HepG2 (cell line): Measurements from ENCODE around the gene CSMD2. TPM values are rescaled to one million over a fixed set of nuclear protein-coding genes. Genes with fewer than 3 reads are reported as not detected.
A peak's percentile ranks its signal among the peaks of the same experiment; 100 is the strongest.

ENCODE experiments used
- ARNT ChIP-seq: fragments of 450-650 bp; IDR thresholded peaks from 2 replicates; pipeline ENCODE4 v1.6.1; 2017
- CHCHD3 ChIP-seq: sonication (generic); formaldehyde crosslinking; IDR thresholded peaks from 2 replicates; pipeline ENCODE4 v1.8.0; 2022; ENCODE audit warnings: mild to moderate bottlenecking, missing genetic modification reagents, moderate library complexity
- ELF3 ChIP-seq: IDR thresholded peaks from 2 replicates; pipeline ENCODE4 v1.6.1; 2016; ENCODE audit warnings: missing genetic modification reagents, missing compliant biosample characterization
- HDAC2 ChIP-seq: sonication (generic); formaldehyde crosslinking; IDR thresholded peaks from 2 replicates; pipeline ENCODE4 v1.4.0; 2020; ENCODE audit warnings: missing genetic modification reagents
- HHEX ChIP-seq: IDR thresholded peaks from 2 replicates; pipeline ENCODE4 v1.6.1; 2016; ENCODE audit warnings: control low read depth
- HNF1B ChIP-seq: sonication (generic); formaldehyde crosslinking; IDR thresholded peaks from 2 replicates; pipeline ENCODE4 v1.5.1; 2020; ENCODE audit warnings: mild to moderate bottlenecking, moderate library complexity, missing genetic modification reagents
- HNRNPLL ChIP-seq: fragments of 200-400 bp; formaldehyde crosslinking; IDR thresholded peaks from 2 replicates; pipeline ENCODE4 v1.6.1; 2017; ENCODE audit warnings: mild to moderate bottlenecking, low read depth, low read length; ENCODE audit not compliant: poor library complexity, severe bottlenecking
- KAT8 ChIP-seq: IDR thresholded peaks from 2 replicates; pipeline ENCODE4 v1.6.1; 2016; ENCODE audit warnings: missing genetic modification reagents, missing compliant biosample characterization
- KDM5B ChIP-seq: sonication (generic); formaldehyde crosslinking; IDR thresholded peaks from 2 replicates; pipeline ENCODE4 v1.4.0; 2020; ENCODE audit warnings: missing genetic modification reagents, mild to moderate bottlenecking, borderline replicate concordance
- NFYB ChIP-seq: sonication (generic); formaldehyde crosslinking; IDR thresholded peaks from 2 replicates; pipeline ENCODE4 v1.4.0; 2020; ENCODE audit warnings: missing genetic modification reagents
- POGZ ChIP-seq: sonication (generic); formaldehyde crosslinking; IDR thresholded peaks from 2 replicates; pipeline ENCODE4 v1.4.0; 2020; ENCODE audit warnings: mild to moderate bottlenecking, missing genetic modification reagents
- PRPF4 ChIP-seq: fragments of 200-400 bp; formaldehyde crosslinking; IDR thresholded peaks from 2 replicates; pipeline ENCODE4 v1.6.1; 2016; ENCODE audit warnings: low read length, low read depth; ENCODE audit not compliant: poor library complexity, severe bottlenecking
- RBFOX2 ChIP-seq: fragments of 200-400 bp; formaldehyde crosslinking; IDR thresholded peaks from 2 replicates; pipeline ENCODE4 v1.6.1; 2017; ENCODE audit warnings: low read depth, mild to moderate bottlenecking, low read length
- RFXAP ChIP-seq: sonication (generic); formaldehyde crosslinking; IDR thresholded peaks from 2 replicates; pipeline ENCODE4 v1.4.0; 2020; ENCODE audit warnings: missing genetic modification reagents, borderline replicate concordance
- SIN3A ChIP-seq: IDR thresholded peaks from 2 replicates; pipeline ENCODE4 v1.6.1; 2011; ENCODE audit warnings: low read depth, mild to moderate bottlenecking, control low read depth, low read length, borderline replicate concordance
- SOX6 ChIP-seq, 2 experiments: fragments of 450-650 bp in 1 of 2; sonication (generic) in 1 of 2; formaldehyde crosslinking in 1 of 2; IDR thresholded peaks; 2 replicates each; pipeline versions ENCODE4 v1.4.0 to v1.6.1; 2017 to 2020; ENCODE audit warnings: antibody characterized with exemption in 1 of 2, mild to moderate bottlenecking in 1 of 2, missing genetic modification reagents in 1 of 2
- SRSF1 ChIP-seq: fragments of 200-400 bp; formaldehyde crosslinking; optimal IDR thresholded peaks from 2 replicates; pipeline ENCODE3; 2017; ENCODE audit warnings: mild to moderate bottlenecking, low read depth, low read length, moderate library complexity
- XRCC5 ChIP-seq: fragments of 200-400 bp; formaldehyde crosslinking; optimal IDR thresholded peaks from 2 replicates; pipeline ENCODE3; 2017; ENCODE audit warnings: mild to moderate bottlenecking, low read length
- ZKSCAN8 ChIP-seq: IDR thresholded peaks from 2 replicates; pipeline ENCODE4 v1.6.1; 2016; ENCODE audit warnings: borderline replicate concordance, missing genetic modification reagents, missing compliant biosample characterization
- ZMYM3 ChIP-seq: sonication (generic); formaldehyde crosslinking; IDR thresholded peaks from 2 replicates; pipeline ENCODE4 v1.5.1; 2020; ENCODE audit warnings: mild to moderate bottlenecking, missing genetic modification reagents
- ZNF556 ChIP-seq: sonication (generic); formaldehyde crosslinking; IDR thresholded peaks from 2 replicates; pipeline ENCODE4 v1.4.0; 2020; ENCODE audit warnings: mild to moderate bottlenecking, missing genetic modification reagents, borderline replicate concordance
- ZNF577 ChIP-seq: sonication (generic); formaldehyde crosslinking; IDR thresholded peaks from 2 replicates; pipeline ENCODE4 v1.4.0; 2020; ENCODE audit warnings: mild to moderate bottlenecking, low read depth, missing genetic modification reagents, borderline replicate concordance
- ZNF660 ChIP-seq: sonication (generic); formaldehyde crosslinking; IDR thresholded peaks from 2 replicates; pipeline ENCODE4 v1.5.1; 2020; ENCODE audit warnings: mild to moderate bottlenecking, low read depth, missing genetic modification reagents, borderline replicate concordance
- ZNF709 ChIP-seq: sonication (generic); formaldehyde crosslinking; IDR thresholded peaks from 2 replicates; pipeline ENCODE4 v1.5.0; 2020; ENCODE audit warnings: mild to moderate bottlenecking, missing genetic modification reagents
- ZNF839 ChIP-seq: sonication (generic); formaldehyde crosslinking; IDR thresholded peaks from 2 replicates; pipeline ENCODE4 v1.4.0; 2020; ENCODE audit warnings: missing genetic modification reagents, mild to moderate bottlenecking, borderline replicate concordance
- ZNF878 ChIP-seq: sonication (generic); formaldehyde crosslinking; IDR thresholded peaks from 2 replicates; pipeline ENCODE4 v1.8.1; 2023; ENCODE audit warnings: mild to moderate bottlenecking, missing genetic modification reagents, moderate library complexity
- polyA plus RNA-seq, 8 experiments: library from polyadenylated mRNA; depleted of rRNA in 3 of 8; stranded (reverse) in 7 of 8; unstranded in 1 of 8; fragments of >200 nt; fragmentation: Illumina TruSeq in 4 of 8; extraction: Trizol in 4 of 8; gene quantifications; 2 replicates each; pipeline versions ENCODE4 v1.2.1 to v1.2.3, GENCODE V29; 2011 to 2016; ENCODE audit warnings: low read depth in 4 of 8, missing spikeins in 1 of 8, mixed read lengths in 1 of 8; ENCODE audit not compliant: insufficient read depth in 1 of 8
- total RNA-seq, 5 experiments: library from RNA; depleted of rRNA; stranded (reverse); fragments of >200 nt; fragmentation: Illumina TruSeq; extraction: Trizol; gene quantifications; 2 replicates each; pipeline ENCODE4 v1.2.3, GENCODE V29; 2016; ENCODE audit warnings: low read depth in 1 of 5

Gene CSMD2
- total and polyA plus RNA-seq, 2 of the 13 experiments (the other 11 are each of a cell fraction or from before 2014, with no cell fraction given), result not detected

- no peak for TF ChIP-seq SOX6 (IDR thresholded peaks at IDR 0.05)
- peak; percentile 37; the same call in 1 of the 2 replicates for TF ChIP-seq SOX6 (CRISPR knock-in tag; IDR thresholded peaks at IDR 0.05)
- peak; percentile 58 for TF ChIP-seq HNF1B (CRISPR knock-in tag)
- TF ChIP-seq ZMYM3 (CRISPR knock-in tag), result no peak
- TF ChIP-seq RFXAP, result no peak
- peak; percentile 55; the same call in 1 of the 2 replicates for TF ChIP-seq ZNF839 (CRISPR knock-in tag)
- TF ChIP-seq SIN3A, result 0 out of 2 replicates have a peak, but pooled peaks have one; percentile 36
- TF ChIP-seq KAT8, result peak; percentile 79
- no peak for TF ChIP-seq ARNT
- TF ChIP-seq ZNF556, result peak; percentile 73; the same call in 1 of the 2 replicates
- no peak for TF ChIP-seq HHEX (CRISPR knock-in tag)
- TF ChIP-seq ZNF577 (CRISPR knock-in tag), result peak; percentile 71; the same call in 1 of the 2 replicates
- no peak for TF ChIP-seq PRPF4
- TF ChIP-seq HNRNPLL, result peak; percentile 58
- peak; percentile 58; the same call in 1 of the 2 replicates for TF ChIP-seq KDM5B (CRISPR knock-in tag)
- peak; percentile 46; the same call in 1 of the 2 replicates for TF ChIP-seq ELF3 (CRISPR knock-in tag)
- peak; percentile 88 for TF ChIP-seq SRSF1
- TF ChIP-seq ZKSCAN8 (CRISPR knock-in tag), result no peak
- no peak for TF ChIP-seq ZNF709 (CRISPR knock-in tag)
- peak; percentile 23; the same call in 1 of the 2 replicates for TF ChIP-seq HDAC2 (CRISPR knock-in tag)
- no peak for TF ChIP-seq CHCHD3 (CRISPR knock-in tag)
- TF ChIP-seq POGZ (CRISPR knock-in tag), result peak; percentile 67; the same call in 1 of the 2 replicates
- TF ChIP-seq ZNF878, result no peak
- peak; percentile 78 for TF ChIP-seq RBFOX2
- peak; percentile 98 for TF ChIP-seq NFYB (CRISPR knock-in tag)
- TF ChIP-seq ZNF660, result no peak
- TF ChIP-seq XRCC5, result peak; percentile 50
These were observed 692.6 kb downstream of the CSMD2 start, which contains the start of gene ZSCAN20 (continued) for GRCh38 chr1:33472269-33472980.
